IMR-90 (cell line): Measurements from ENCODE around the gene RABGEF1. TPM values are rescaled to one million over a fixed set of nuclear protein-coding genes. Genes with fewer than 3 reads are reported as not detected.

Experiments
- ATAC-seq: fragments of 200-7000 bp; cut with Tn5 transposase; 2 replicates; pipeline ENCODE4 v1.9.1; 2020; ENCODE audit warnings: low read depth, mild to moderate bottlenecking, moderate library complexity
- BruUV-seq: library from RNA; stranded (reverse); fragments of 400-500 nt; replicated peaks from 2 replicates; lab custom pipeline; 2021; lab: Mats Ljungman, UMichigan
- CTCF ChIA-PET: fragments of 300-600 bp; formaldehyde crosslinking; extraction: SDS; loops from one replicate; lab custom pipeline; 2021; ENCODE audit warnings: antibody characterized with exemption; lab: Yijun Ruan, JAX
- POLR2A ChIA-PET: fragments of 300-600 bp; sonication (Branson Sonifier 250); formaldehyde crosslinking; loops from one replicate; lab custom pipeline; 2022; ENCODE audit warnings: antibody characterized with exemption; ENCODE audit not compliant: unreplicated experiment; lab: Charles Lee
- DNase-seq: peaks from one replicate; pipeline ENCODE4 v3.0.0; 2013
- H2AFZ ChIP-seq: replicated peaks from 2 replicates; pipeline ENCODE3; 2013; ENCODE audit warnings: low read length, mild to moderate bottlenecking; ENCODE audit not compliant: poor library complexity
- H2AK5ac ChIP-seq: 2 replicates; pipeline ENCODE4 v1.6.1; 2013; ENCODE audit warnings: low read depth, low read length, inconsistent platforms
- H2AK9ac ChIP-seq: replicated peaks from 2 replicates; pipeline ENCODE3; 2013; ENCODE audit warnings: mild to moderate bottlenecking, low read depth, low read length, moderate library complexity; ENCODE audit not compliant: poor library complexity
- H2BK120ac ChIP-seq: 2 replicates; pipeline ENCODE4 v1.6.1; 2013; ENCODE audit warnings: low read depth, low read length, inconsistent platforms
- H2BK15ac ChIP-seq: 3 replicates; pipeline ENCODE4 v1.6.1; 2013; ENCODE audit warnings: low read depth, low read length, inconsistent platforms
- H2BK20ac ChIP-seq: 2 replicates; pipeline ENCODE4 v1.6.1; 2013; ENCODE audit warnings: low read depth, mild to moderate bottlenecking, inconsistent platforms, low read length, moderate library complexity
- H2BK5ac ChIP-seq: 2 replicates; pipeline ENCODE4 v1.6.1; 2013; ENCODE audit warnings: mild to moderate bottlenecking, low read depth, low read length, inconsistent platforms; ENCODE audit not compliant: poor library complexity, severe bottlenecking
- H3K14ac ChIP-seq: replicated peaks from 2 replicates; pipeline ENCODE4 v1.6.1; 2013; ENCODE audit warnings: low read depth, low read length, inconsistent platforms
- H3K18ac ChIP-seq: 2 replicates; pipeline ENCODE4 v1.6.1; 2013; ENCODE audit warnings: low read depth, low read length, control low read depth
- H3K23ac ChIP-seq: 2 replicates; pipeline ENCODE4 v1.6.1; 2013; ENCODE audit warnings: low read depth, low read length, inconsistent platforms
- H3K27ac ChIP-seq: 2 replicates; pipeline ENCODE4 v1.5.1; 2013; ENCODE audit warnings: mild to moderate bottlenecking, control low read depth, low read length; ENCODE audit not compliant: insufficient read depth
- H3K27me3 ChIP-seq: 2 replicates; pipeline ENCODE4 v1.6.1; 2013; ENCODE audit warnings: low read length; ENCODE audit not compliant: control insufficient read depth, insufficient read depth
- H3K36me3 ChIP-seq: 2 replicates; pipeline ENCODE4 v1.6.1; 2013; ENCODE audit warnings: low read length, mixed read lengths; ENCODE audit not compliant: control insufficient read depth, insufficient read depth
- H3K4ac ChIP-seq: 2 replicates; pipeline ENCODE4 v1.6.1; 2013; ENCODE audit warnings: low read depth, low read length, inconsistent platforms
- H3K4me1 ChIP-seq: 2 replicates; pipeline ENCODE4 v1.6.1; 2013; ENCODE audit warnings: low read length, mixed read lengths; ENCODE audit not compliant: control insufficient read depth, insufficient read depth
- H3K4me2 ChIP-seq: 2 replicates; pipeline ENCODE4 v1.6.1; 2013; ENCODE audit warnings: low read depth, mild to moderate bottlenecking, control low read depth, low read length, moderate library complexity
- H3K4me3 ChIP-seq: 2 replicates; pipeline ENCODE4 v1.5.1; 2013; ENCODE audit warnings: low read depth, mild to moderate bottlenecking, control low read depth, low read length, moderate library complexity; ENCODE audit not compliant: insufficient read depth
- H3K56ac ChIP-seq: 2 replicates; pipeline ENCODE4 v1.6.1; 2013; ENCODE audit warnings: low read length, inconsistent platforms; ENCODE audit not compliant: insufficient read depth; ENCODE audit errors: extremely low read depth
- H3K79me1 ChIP-seq, 2 experiments: 2 replicates each; pipeline ENCODE4 v1.6.1; 2013; ENCODE audit warnings: low read length in 2 of 2, inconsistent platforms in 1 of 2, low read depth in 1 of 2
- H3K9ac ChIP-seq: 2 replicates; pipeline ENCODE4 v1.6.1; 2013; ENCODE audit warnings: low read depth, low read length, control low read depth
- H3K9me1 ChIP-seq: 2 replicates; pipeline ENCODE4 v1.6.1; 2013; ENCODE audit warnings: low read length, inconsistent platforms; ENCODE audit not compliant: insufficient read depth
- H3K9me3 ChIP-seq: 2 replicates; pipeline ENCODE4 v1.6.1; 2013; ENCODE audit warnings: low read length; ENCODE audit not compliant: control insufficient read depth, insufficient read depth
- H4K20me1 ChIP-seq: 2 replicates; pipeline ENCODE4 v1.6.1; 2013; ENCODE audit warnings: low read length, inconsistent platforms; ENCODE audit not compliant: insufficient read depth
- H4K5ac ChIP-seq: 2 replicates; pipeline ENCODE4 v1.6.1; 2013; ENCODE audit warnings: mild to moderate bottlenecking, low read depth, low read length, control low read depth
- H4K8ac ChIP-seq, 2 experiments: 2 replicates each; pipeline ENCODE4 v1.6.1; 2013; ENCODE audit warnings: low read depth in 2 of 2, low read length in 2 of 2, control low read depth in 1 of 2, inconsistent platforms in 1 of 2
- H4K91ac ChIP-seq: 2 replicates; pipeline ENCODE4 v1.6.1; 2013; ENCODE audit warnings: low read depth, low read length, inconsistent platforms; ENCODE audit not compliant: insufficient read depth
- BHLHE40 ChIP-seq: fragments of 150-350 bp; IDR thresholded peaks from 2 replicates; pipeline ENCODE4 v1.6.1; 2016; ENCODE audit warnings: mild to moderate bottlenecking, low read depth, low read length
- CEBPB ChIP-seq: IDR thresholded peaks from 2 replicates; pipeline ENCODE4 v1.6.1; 2012; ENCODE audit warnings: low read depth, low read length, improper control_type of control experiment
- CHD1 ChIP-seq: IDR thresholded peaks from 2 replicates; pipeline ENCODE4 v1.6.1; 2012; ENCODE audit warnings: low read depth, low read length, improper control_type of control experiment
- MAFK ChIP-seq: IDR thresholded peaks from 2 replicates; pipeline ENCODE4 v1.6.1; 2012; ENCODE audit warnings: low read depth, low read length, improper control_type of control experiment
- MAZ ChIP-seq: IDR thresholded peaks from 2 replicates; pipeline ENCODE4 v1.6.1; 2012; ENCODE audit warnings: low read depth, mild to moderate bottlenecking, low read length, improper control_type of control experiment, moderate library complexity, borderline replicate concordance
- MXI1 ChIP-seq: IDR thresholded peaks from 2 replicates; pipeline ENCODE4 v1.6.1; 2012; ENCODE audit warnings: low read depth, mild to moderate bottlenecking, low read length, moderate library complexity, borderline replicate concordance
- NFE2L2 ChIP-seq: fragments of 150-350 bp; IDR thresholded peaks from 2 replicates; pipeline ENCODE4 v1.6.1; 2016; ENCODE audit warnings: low read depth, mild to moderate bottlenecking, low read length
- RAD21 ChIP-seq: IDR thresholded peaks from 2 replicates; pipeline ENCODE4 v1.6.1; 2012; ENCODE audit warnings: low read length, improper control_type of control experiment
- RCOR1 ChIP-seq: IDR thresholded peaks from 2 replicates; pipeline ENCODE4 v1.6.1; 2012; ENCODE audit warnings: mild to moderate bottlenecking, low read length, improper control_type of control experiment; ENCODE audit not compliant: insufficient replicate concordance
- RFX5 ChIP-seq: IDR thresholded peaks from 2 replicates; pipeline ENCODE4 v1.8.0; 2012; ENCODE audit warnings: low read depth, mild to moderate bottlenecking, low read length, moderate library complexity
- SMC3 ChIP-seq: fragments of 150-350 bp; IDR thresholded peaks from 2 replicates; pipeline ENCODE4 v1.6.1; 2016; ENCODE audit warnings: low read depth, mild to moderate bottlenecking, antibody characterized with exemption, low read length, moderate library complexity
- whole genome bisulfite sequencing, 2 experiments: methylation state at CpG; one replicate each; pipeline versions ENCODE4 v1.1.5 to v1.1.7; 2013; ENCODE audit warnings: missing lambda C conversion rate in 2 of 2; ENCODE audit not compliant: insufficient read length in 1 of 2; ENCODE audit errors: extremely low coverage in 2 of 2; 5-methylcytosine and 5-hydroxymethylcytosine counted together
- dilution Hi-C: fragments of 300-500 bp; cut with HindIII; formaldehyde crosslinking; loops from one replicate; pipeline ENCODE4 v1.14.3; 2018; ENCODE audit warnings: low sequenced_read_pairs; ENCODE audit not compliant: unreplicated experiment
- in situ Hi-C: fragments of 300-500 bp; cut with MboI; formaldehyde crosslinking; loops from 3 replicates; pipeline ENCODE4 v1.14.3; 2019; ENCODE audit warnings: low sequenced_read_pairs, inconsistent platforms, mixed read lengths
- intact Hi-C: fragments of 100-400 bp; cut with micrococcal nuclease; formaldehyde crosslinking; loops from 2 replicates; pipeline ENCODE4 v1.10.0; 2022
- polyA plus RNA-seq, 3 experiments: library from polyadenylated mRNA; depleted of rRNA; stranded (reverse); fragments of >200 nt; gene quantifications; 2 replicates each; pipeline ENCODE4 v1.2.3, GENCODE V29; 2012; ENCODE audit warnings: low replicate concordance in 1 of 3
- total RNA-seq: library from RNA; depleted of rRNA; stranded (reverse); fragments of >200 nt; gene quantifications from 2 replicates; pipeline ENCODE4 v1.2.3, GENCODE V29; 2012
- TF ChIP-seq, protein P1 (sequence below): fragments of 150-350 bp; IDR thresholded peaks from 2 replicates; pipeline ENCODE4 v1.6.1; 2016; ENCODE audit warnings: low read depth, mild to moderate bottlenecking, low read length, moderate library complexity, borderline replicate concordance
- TF ChIP-seq, protein P2 (sequence below): conservative IDR thresholded peaks from 2 replicates; pipeline ENCODE4 v1.5.1; 2012; ENCODE audit warnings: mild to moderate bottlenecking, low read depth, low read length, improper control_type of control experiment

The RABGEF1 gene
- total and polyA plus RNA-seq, 2 of the 4 experiments (the other 2 are of a cell fraction), result 34.9 to 56.6 TPM

DNA sequence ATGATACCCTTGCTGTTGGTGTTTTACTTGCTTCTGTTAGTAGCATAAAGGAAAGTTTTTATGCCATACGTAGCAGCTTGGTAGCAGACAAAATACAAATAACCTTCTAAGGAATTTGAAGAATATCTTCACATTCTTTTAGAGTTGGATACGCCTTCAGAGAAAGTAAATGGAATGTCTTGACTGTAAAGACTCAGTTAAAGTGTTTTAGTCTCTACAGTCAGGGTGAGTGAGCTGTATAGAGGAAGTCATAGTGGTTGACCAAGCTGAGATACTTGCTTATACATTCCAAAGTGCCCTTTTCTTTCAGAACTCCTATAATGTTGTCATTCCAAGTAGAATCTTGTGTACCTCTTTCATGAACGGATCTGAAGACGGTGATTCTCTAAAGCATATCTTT lies 37.7 kb downstream of the RABGEF1 start:
- H2AK5ac ChIP-seq, result no peak overlapping the region
- H2BK120ac ChIP-seq, result no peak overlapping the region
- H3K9ac ChIP-seq, result no peak overlapping the region
- no peaks in the 10 kb centered on the region for H3K27me3 ChIP-seq
- no peak overlapping the region for H3K56ac ChIP-seq
- H3K4ac ChIP-seq, result no peak overlapping the region
- H4K5ac ChIP-seq, result no peak overlapping the region
- DNase-seq, result peak; percentile 65
- H4K91ac ChIP-seq, result no peak overlapping the region
- POLR2A ChIA-PET, result no interaction called here
- no peak overlapping the region; the same call in 1 of the 2 replicates for H3K23ac ChIP-seq
- H3K4me3 ChIP-seq, result no peak overlapping the region
- intact Hi-C loops, result loop anchor here (10.0 kb wide), 1 partner anchor 203 kb away; no protein-coding TSS in a partner anchor
- peak overlapping the region; percentile 93; the same call in 1 of the 2 replicates for H3K4me2 ChIP-seq
- peak; percentile 92 for ATAC-seq
- H3K4me1 ChIP-seq, result peaks cover 16% of the 10 kb centered on the region
- peaks cover 38 to 62% of the 10 kb centered on the region in 2 experiments for H3K79me1 ChIP-seq
- in situ Hi-C loops, result no loop called here
- no peak overlapping the region for H2BK15ac ChIP-seq
- H2AK9ac ChIP-seq, result no peak overlapping the region
- peaks cover 28% of the 10 kb centered on the region for H4K20me1 ChIP-seq
- CTCF ChIA-PET, result no interaction called here
- peak overlapping the region; percentile 67 for H2BK5ac ChIP-seq
- H3K36me3 ChIP-seq, result peaks cover 29% of the 10 kb centered on the region
- WGBS, 2 experiments, result no CpG with 5 or more reads among the region's 4 CpGs
- BruUV-seq, result no TSS peak
- no peak overlapping the region for H3K14ac ChIP-seq
- no peaks in the 10 kb centered on the region for H3K9me3 ChIP-seq
- no peak overlapping the region for H3K27ac ChIP-seq
- no peak overlapping the region for H3K18ac ChIP-seq
- no peak overlapping the region for H4K8ac ChIP-seq
- no peak for TF ChIP-seq MAZ
- no peak for TF ChIP-seq NFE2L2
- no peak for TF ChIP-seq CEBPB
- no peak for TF ChIP-seq SMC3
- TF ChIP-seq MAFK, result no peak
- TF ChIP-seq RCOR1, result no peak
- no peak for TF ChIP-seq RFX5
- TF ChIP-seq CHD1, result no peak
- TF ChIP-seq, protein P1, sequence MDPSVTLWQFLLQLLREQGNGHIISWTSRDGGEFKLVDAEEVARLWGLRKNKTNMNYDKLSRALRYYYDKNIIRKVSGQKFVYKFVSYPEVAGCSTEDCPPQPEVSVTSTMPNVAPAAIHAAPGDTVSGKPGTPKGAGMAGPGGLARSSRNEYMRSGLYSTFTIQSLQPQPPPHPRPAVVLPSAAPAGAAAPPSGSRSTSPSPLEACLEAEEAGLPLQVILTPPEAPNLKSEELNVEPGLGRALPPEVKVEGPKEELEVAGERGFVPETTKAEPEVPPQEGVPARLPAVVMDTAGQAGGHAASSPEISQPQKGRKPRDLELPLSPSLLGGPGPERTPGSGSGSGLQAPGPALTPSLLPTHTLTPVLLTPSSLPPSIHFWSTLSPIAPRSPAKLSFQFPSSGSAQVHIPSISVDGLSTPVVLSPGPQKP, result no peak
- TF ChIP-seq BHLHE40, result no peak
- no peak for TF ChIP-seq RAD21
- TF ChIP-seq, protein P2, sequence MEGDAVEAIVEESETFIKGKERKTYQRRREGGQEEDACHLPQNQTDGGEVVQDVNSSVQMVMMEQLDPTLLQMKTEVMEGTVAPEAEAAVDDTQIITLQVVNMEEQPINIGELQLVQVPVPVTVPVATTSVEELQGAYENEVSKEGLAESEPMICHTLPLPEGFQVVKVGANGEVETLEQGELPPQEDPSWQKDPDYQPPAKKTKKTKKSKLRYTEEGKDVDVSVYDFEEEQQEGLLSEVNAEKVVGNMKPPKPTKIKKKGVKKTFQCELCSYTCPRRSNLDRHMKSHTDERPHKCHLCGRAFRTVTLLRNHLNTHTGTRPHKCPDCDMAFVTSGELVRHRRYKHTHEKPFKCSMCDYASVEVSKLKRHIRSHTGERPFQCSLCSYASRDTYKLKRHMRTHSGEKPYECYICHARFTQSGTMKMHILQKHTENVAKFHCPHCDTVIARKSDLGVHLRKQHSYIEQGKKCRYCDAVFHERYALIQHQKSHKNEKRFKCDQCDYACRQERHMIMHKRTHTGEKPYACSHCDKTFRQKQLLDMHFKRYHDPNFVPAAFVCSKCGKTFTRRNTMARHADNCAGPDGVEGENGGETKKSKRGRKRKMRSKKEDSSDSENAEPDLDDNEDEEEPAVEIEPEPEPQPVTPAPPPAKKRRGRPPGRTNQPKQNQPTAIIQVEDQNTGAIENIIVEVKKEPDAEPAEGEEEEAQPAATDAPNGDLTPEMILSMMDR, result no peak
- TF ChIP-seq MXI1, result no peak
- no peak overlapping the region; the same call in 1 of the 2 replicates for H2BK20ac ChIP-seq
- H3K9me1 ChIP-seq, result peaks cover 12% of the 10 kb centered on the region
- no peak overlapping the region for H2AFZ ChIP-seq
- dilution Hi-C loops, result no loop called here
